Measurements from ENCODE around the gene RNF31.

RNF31 gene

DNA sequence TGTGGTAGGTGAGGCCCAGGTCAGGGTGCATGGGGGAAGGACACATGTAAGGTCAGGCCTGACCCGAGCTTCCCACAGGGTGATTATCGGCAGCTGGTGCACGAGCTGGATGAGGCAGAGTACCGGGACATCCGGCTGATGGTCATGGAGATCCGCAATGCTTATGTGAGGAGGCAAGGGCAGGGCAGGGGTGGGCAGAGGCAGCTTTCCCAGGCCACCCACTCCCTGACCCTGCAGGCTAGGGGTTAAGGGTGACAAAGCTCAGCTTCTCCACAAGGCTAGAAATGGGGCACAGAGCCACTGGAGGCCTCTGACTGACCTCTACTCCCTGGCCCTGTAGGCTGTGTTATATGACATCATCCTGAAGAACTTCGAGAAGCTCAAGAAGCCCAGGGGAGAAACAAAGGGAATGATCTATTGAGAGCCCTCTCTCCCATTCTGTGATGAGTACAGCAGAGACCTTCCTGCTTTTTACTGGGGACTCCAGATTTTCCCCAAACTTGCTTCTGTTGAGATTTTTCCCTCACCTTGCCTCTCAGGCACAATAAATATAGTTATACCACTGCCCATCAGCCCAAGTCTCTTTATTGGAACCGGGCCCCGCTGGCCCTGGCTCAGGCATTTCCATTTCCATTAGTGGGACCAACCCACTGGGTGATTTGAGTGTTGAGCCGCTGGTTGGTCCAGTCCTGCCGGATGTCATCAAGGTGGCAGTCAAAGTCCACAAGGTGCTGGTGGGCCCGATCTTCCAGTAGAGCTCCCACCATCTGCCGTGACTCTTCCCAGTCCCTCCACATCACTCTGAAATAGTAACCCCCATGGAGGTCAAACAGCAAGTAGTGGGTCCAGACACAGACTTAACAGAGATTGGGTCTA, 8.7 kb upstream of the RNF31 start:
- peaks cover 59% of the 10 kb centered on the region for H3K79me2 ChIP-seq (ENCODE audit: insufficient read depth, low read length)
- H3K4me3 ChIP-seq (ENCODE audit: low read length, poor library complexity, severe bottlenecking) = peak overlapping the region; percentile 97
- H3K9me2 ChIP-seq (replicated peaks; ENCODE audit: low read depth, low read length) = no peaks in the 10 kb centered on the region
- H3K9ac ChIP-seq (ENCODE audit: low read depth, low read length, poor library complexity, severe bottlenecking) = peak overlapping the region; percentile 85
- no peaks in the 10 kb centered on the region for H3K27me3 ChIP-seq (ENCODE audit: insufficient read depth, low read length, poor library complexity, severe bottlenecking)
- no peaks in the 10 kb centered on the region for H3K9me3 ChIP-seq (ENCODE audit: insufficient read depth, low read depth, low read length)
- H3K4me2 ChIP-seq (ENCODE audit: low read depth, low read length, poor library complexity, severe bottlenecking) = peak overlapping the region; percentile 99
- peaks cover 19% of the 10 kb centered on the region for H3K36me3 ChIP-seq (ENCODE audit: insufficient read depth, low read length)
- H3F3A ChIP-seq (ENCODE audit: low read depth) = no peaks in the 10 kb centered on the region
- peaks cover 44% of the 10 kb centered on the region for H3K4me1 ChIP-seq (ENCODE audit: insufficient read depth, low read length, poor library complexity, severe bottlenecking)
- H2AFZ ChIP-seq (ENCODE audit: low read length) = no peak overlapping the region
- H4K20me1 ChIP-seq (ENCODE audit: insufficient read depth, low read length, poor library complexity, severe bottlenecking) = peaks cover 28% of the 10 kb centered on the region
- TF ChIP-seq EZH2phosphoT487 (IDR thresholded peaks at IDR 0.05; ENCODE audit: borderline replicate concordance) = no peak
- TF ChIP-seq, protein P1, sequence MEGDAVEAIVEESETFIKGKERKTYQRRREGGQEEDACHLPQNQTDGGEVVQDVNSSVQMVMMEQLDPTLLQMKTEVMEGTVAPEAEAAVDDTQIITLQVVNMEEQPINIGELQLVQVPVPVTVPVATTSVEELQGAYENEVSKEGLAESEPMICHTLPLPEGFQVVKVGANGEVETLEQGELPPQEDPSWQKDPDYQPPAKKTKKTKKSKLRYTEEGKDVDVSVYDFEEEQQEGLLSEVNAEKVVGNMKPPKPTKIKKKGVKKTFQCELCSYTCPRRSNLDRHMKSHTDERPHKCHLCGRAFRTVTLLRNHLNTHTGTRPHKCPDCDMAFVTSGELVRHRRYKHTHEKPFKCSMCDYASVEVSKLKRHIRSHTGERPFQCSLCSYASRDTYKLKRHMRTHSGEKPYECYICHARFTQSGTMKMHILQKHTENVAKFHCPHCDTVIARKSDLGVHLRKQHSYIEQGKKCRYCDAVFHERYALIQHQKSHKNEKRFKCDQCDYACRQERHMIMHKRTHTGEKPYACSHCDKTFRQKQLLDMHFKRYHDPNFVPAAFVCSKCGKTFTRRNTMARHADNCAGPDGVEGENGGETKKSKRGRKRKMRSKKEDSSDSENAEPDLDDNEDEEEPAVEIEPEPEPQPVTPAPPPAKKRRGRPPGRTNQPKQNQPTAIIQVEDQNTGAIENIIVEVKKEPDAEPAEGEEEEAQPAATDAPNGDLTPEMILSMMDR (conservative IDR thresholded peaks at IDR 0.05; ENCODE audit: low read length) = no peak

DNA sequence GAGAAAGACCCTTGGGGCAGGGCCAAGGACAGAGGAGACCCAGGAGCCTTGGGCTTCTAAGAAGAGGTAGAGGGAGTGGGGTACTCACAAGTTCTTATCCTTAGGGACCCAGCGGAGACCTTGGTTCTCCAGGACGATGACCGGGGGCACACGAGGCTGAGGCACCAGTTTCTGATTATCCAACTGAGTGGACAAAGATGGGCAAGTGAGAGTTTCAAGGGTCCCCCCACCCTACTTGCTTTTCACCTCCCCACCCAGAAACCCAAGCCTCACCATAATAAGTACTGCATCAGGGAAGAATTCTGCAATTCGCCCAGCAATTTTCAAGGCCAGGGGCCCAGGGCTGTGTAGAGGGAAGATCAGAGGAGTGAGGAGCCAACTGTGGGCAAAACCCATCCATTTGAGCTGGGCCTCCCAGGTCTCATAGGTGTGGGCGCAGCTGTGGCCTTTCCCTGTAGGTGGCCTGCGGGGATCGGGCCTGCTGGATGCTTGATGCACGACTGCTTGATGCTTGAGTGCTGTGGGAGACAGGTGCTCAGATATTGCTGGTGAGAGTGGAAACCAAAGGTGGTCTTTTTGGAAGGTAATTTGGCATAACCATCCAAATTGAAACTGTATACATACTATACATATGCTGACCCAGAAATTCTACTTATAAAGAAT, 7.9 kb upstream of the RNF31 start:
- H2AFZ ChIP-seq (ENCODE audit: low read length) = no peak overlapping the region
- no peaks in the 10 kb centered on the region for H3K9me2 ChIP-seq (replicated peaks; ENCODE audit: low read depth, low read length)
- no peaks in the 10 kb centered on the region for H3K27me3 ChIP-seq (ENCODE audit: insufficient read depth, low read length, poor library complexity, severe bottlenecking)
- H3K36me3 ChIP-seq (ENCODE audit: insufficient read depth, low read length) = peaks cover 19% of the 10 kb centered on the region
- H3K79me2 ChIP-seq (ENCODE audit: insufficient read depth, low read length) = peaks cover 66% of the 10 kb centered on the region
- H4K20me1 ChIP-seq (ENCODE audit: insufficient read depth, low read length, poor library complexity, severe bottlenecking) = peaks cover 28% of the 10 kb centered on the region
- H3K4me2 ChIP-seq (ENCODE audit: low read depth, low read length, poor library complexity, severe bottlenecking) = peak overlapping the region; percentile 81
- H3K9me3 ChIP-seq (ENCODE audit: insufficient read depth, low read depth, low read length) = no peaks in the 10 kb centered on the region
- no peaks in the 10 kb centered on the region for H3F3A ChIP-seq (ENCODE audit: low read depth)
- no peak for TF ChIP-seq EZH2phosphoT487 (IDR thresholded peaks at IDR 0.05; ENCODE audit: borderline replicate concordance)
- TF ChIP-seq, protein P1 (conservative IDR thresholded peaks at IDR 0.05; ENCODE audit: low read length) = peak; percentile 26
- H3K4me3 ChIP-seq (ENCODE audit: low read length, poor library complexity, severe bottlenecking) = peak overlapping the region; percentile 97
- H3K9ac ChIP-seq (ENCODE audit: low read depth, low read length, poor library complexity, severe bottlenecking) = peak overlapping the region; percentile 85
- H3K4me1 ChIP-seq (ENCODE audit: insufficient read depth, low read length, poor library complexity, severe bottlenecking) = peaks cover 44% of the 10 kb centered on the region

DNA sequence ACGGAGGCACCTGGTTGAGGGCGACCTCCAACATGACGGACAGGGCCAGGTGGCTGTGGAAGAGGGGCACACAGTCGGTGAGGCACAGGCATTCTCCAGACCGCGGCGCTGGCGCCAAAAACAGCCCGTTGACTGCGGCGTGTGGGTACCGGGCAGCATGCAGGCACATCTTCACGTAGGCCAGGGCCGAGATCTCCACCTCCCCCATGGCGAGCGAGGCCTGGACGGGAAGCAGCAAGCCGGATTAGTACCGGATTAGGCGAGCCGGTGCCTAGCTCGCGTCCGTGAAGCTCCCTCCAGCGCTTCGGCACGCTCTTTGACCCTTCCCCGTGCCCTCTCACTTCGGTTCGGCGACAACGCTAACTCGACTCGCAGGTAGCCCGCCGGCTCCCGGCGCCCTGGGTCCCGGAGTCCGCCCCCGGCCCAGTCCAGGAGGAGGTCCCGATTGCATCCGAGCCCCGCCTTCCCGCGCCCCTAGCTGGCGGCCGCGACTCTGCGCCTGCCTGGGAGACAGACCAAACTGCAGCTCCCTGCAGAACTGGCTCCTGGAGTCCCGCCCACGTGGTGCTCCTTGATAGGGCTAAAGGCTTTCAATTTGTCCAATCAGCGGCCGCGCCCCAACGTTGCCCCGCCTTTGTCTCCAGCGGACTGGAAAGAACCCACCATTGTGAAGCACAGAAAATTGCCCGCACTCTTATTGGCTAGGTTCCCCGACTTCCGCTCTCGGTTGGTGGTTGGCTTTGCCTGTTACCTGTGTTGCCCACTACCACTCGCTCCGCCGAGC, 6.0 kb upstream of the RNF31 start, which contains the start of gene EMC9:
Gene EMC9 (minus strand): TSS at position 495 of the 784 bp plus-strand sequence. CDS start 287 bp downstream, at position 208.
- H3K4me3 ChIP-seq (ENCODE audit: low read length, poor library complexity, severe bottlenecking) = peak within 1 kb of the TSS; percentile 97
- H3K4me1 ChIP-seq (ENCODE audit: insufficient read depth, low read length, poor library complexity, severe bottlenecking) = peaks cover 53% of the 10 kb centered on the region
- H4K20me1 ChIP-seq (ENCODE audit: insufficient read depth, low read length, poor library complexity, severe bottlenecking) = peaks cover 33% of the 10 kb centered on the region

More for the DNA sequence above, 6.0 kb upstream of the RNF31 start, which contains the start of gene EMC9:
- Histone ChIP-seq H3K27me3 (ENCODE audit: insufficient read depth, low read length, poor library complexity, severe bottlenecking) (no peaks in the 10 kb centered on the region), H3K79me2 (ENCODE audit: insufficient read depth, low read length) (peaks cover 82% of the 10 kb centered on the region), H3F3A (ENCODE audit: low read depth) (no peaks in the 10 kb centered on the region), H2AFZ (ENCODE audit: low read length) (peak within 1 kb of the TSS; percentile 62), H3K36me3 (ENCODE audit: insufficient read depth, low read length) (peaks cover 19% of the 10 kb centered on the region), H3K9me3 (ENCODE audit: insufficient read depth, low read depth, low read length) (no peaks in the 10 kb centered on the region), H3K4me2 (ENCODE audit: low read depth, low read length, poor library complexity, severe bottlenecking) (peak within 1 kb of the TSS; percentile 93), H3K9ac (ENCODE audit: low read depth, low read length, poor library complexity, severe bottlenecking) (peak within 1 kb of the TSS; percentile 85), H3K9me2 (replicated peaks; ENCODE audit: low read depth, low read length) (no peaks in the 10 kb centered on the region)
- no peak for TF ChIP-seq EZH2phosphoT487 (IDR thresholded peaks at IDR 0.05; ENCODE audit: borderline replicate concordance)
- TF ChIP-seq, protein P1 (conservative IDR thresholded peaks at IDR 0.05; ENCODE audit: low read length) = peak; percentile 31; the same call in 1 of the 2 replicates

Data from Loucy (cell line).